AG09319 (cell line): ENCODE data around the gene ZNF211.

ENCODE experiments used
- DNase-seq: peaks from one replicate; pipeline ENCODE4 v3.0.0-alpha.2; 2010; ENCODE audit warnings: low read depth; ENCODE audit errors: extremely low read depth
- CTCF ChIP-seq: IDR thresholded peaks from 2 replicates; pipeline ENCODE4 v1.5.1; 2011; ENCODE audit warnings: low read depth, mild to moderate bottlenecking, inconsistent platforms, low read length, moderate library complexity

ZNF211 gene

GRCh38 chr19:57632987-57633831 lies at the start of gene ZNF211:
Gene ZNF211 (plus strand): TSS chr19:57633168. CDS start chr19:57633347, 179 bp downstream.
- no peak for TF ChIP-seq CTCF
- peak; percentile 73 for DNase-seq

- DNase-seq: peak; percentile 70
- no peak; the same call in 1 of the 2 replicates for TF ChIP-seq CTCF
Measured at GRCh38 chr19:57583521-57584416, 49.2 kb upstream of the ZNF211 start, which contains the start of gene ZIK1. Gene ZIK1 (plus strand): TSS chr19:57584145. CDS start chr19:57584357, 212 bp downstream.

- DNase-seq: no peak
- TF ChIP-seq CTCF: no peak
Measured at GRCh38 chr19:57587529-57587928, 45.4 kb upstream of the ZNF211 start.

- TF ChIP-seq CTCF: no peak
Measured at GRCh38 chr19:57599377-57599760, 33.6 kb upstream of the ZNF211 start.

GRCh38 chr19:57599761-57600383 lies 33.1 kb upstream of the ZNF211 start, which contains the start of gene ZNF530:
Gene ZNF530 (plus strand): TSS chr19:57599885. CDS start chr19:57604346, 4,461 bp downstream.
- peak; percentile 68 for DNase-seq
- no peak for TF ChIP-seq CTCF

More at GRCh38 chr19:57599377-57599760, 33.6 kb upstream of the ZNF211 start:
- no peak for DNase-seq

GRCh38 chr19:57606931-57607330 lies 26.0 kb upstream of the ZNF211 start:
- TF ChIP-seq CTCF: no peak
- DNase-seq: no peak
